HG02943 (cell line): Measurements from ENCODE around the gene LYPD6.

Experiments used
- ATAC-seq: cut with Tn5 transposase; IDR thresholded peaks from one replicate; pipeline ENCODE4 v1.9.1; 2021; ENCODE audit warnings: mild to moderate bottlenecking, low read depth, moderate library complexity; ENCODE audit not compliant: unreplicated experiment

Gene LYPD6

GRCh38 chr2:149346272-149346671 is 15.9 kb downstream of the LYPD6 start:
- no peak for ATAC-seq

GRCh38 chr2:149348291-149348690 is 17.9 kb downstream of the LYPD6 start:
- ATAC-seq, result no peak

GRCh38 chr2:149353421-149353820 is 23.0 kb downstream of the LYPD6 start:
- ATAC-seq, result no peak

GRCh38 chr2:149355716-149356422 is 25.5 kb downstream of the LYPD6 start:
- ATAC-seq, result no peak

- ATAC-seq, result no peak
Measured at GRCh38 chr2:149357058-149357457, 26.7 kb downstream of the LYPD6 start.

- no peak for ATAC-seq
Measured at GRCh38 chr2:149360106-149360505, 29.7 kb downstream of the LYPD6 start.

GRCh38 chr2:149363958-149364357 is 33.6 kb downstream of the LYPD6 start:
- ATAC-seq, result no peak

GRCh38 chr2:149364839-149365238 is 34.5 kb downstream of the LYPD6 start:
- ATAC-seq, result no peak

- ATAC-seq, result no peak
Measured at GRCh38 chr2:149365931-149366583, 35.7 kb downstream of the LYPD6 start.

- no peak for ATAC-seq
Measured at GRCh38 chr2:149370061-149370775, 39.8 kb downstream of the LYPD6 start.

- ATAC-seq, result no peak
Measured at GRCh38 chr2:149371476-149371875, 41.1 kb downstream of the LYPD6 start.

GRCh38 chr2:149375801-149376361 is 45.5 kb downstream of the LYPD6 start:
- no peak for ATAC-seq

GRCh38 chr2:149380205-149380604 is 49.8 kb downstream of the LYPD6 start:
- ATAC-seq, result no peak

- ATAC-seq, result no peak
Measured at GRCh38 chr2:149383340-149383739, 53.0 kb downstream of the LYPD6 start.

- ATAC-seq, result no peak
Measured at GRCh38 chr2:149385350-149385749, 55.0 kb downstream of the LYPD6 start.

- ATAC-seq, result no peak
Measured at GRCh38 chr2:149387411-149387810, 57.0 kb downstream of the LYPD6 start.

- ATAC-seq, result no peak
Measured at GRCh38 chr2:149388120-149388816, 57.9 kb downstream of the LYPD6 start.

- no peak for ATAC-seq
Measured at GRCh38 chr2:149389506-149390167, 59.2 kb downstream of the LYPD6 start.

GRCh38 chr2:149393614-149394013 is 63.2 kb downstream of the LYPD6 start:
- no peak for ATAC-seq

GRCh38 chr2:149394864-149395263 is 64.5 kb downstream of the LYPD6 start:
- ATAC-seq, result no peak
